ENCODE data around the gene PPP2R2B.

DNA sequence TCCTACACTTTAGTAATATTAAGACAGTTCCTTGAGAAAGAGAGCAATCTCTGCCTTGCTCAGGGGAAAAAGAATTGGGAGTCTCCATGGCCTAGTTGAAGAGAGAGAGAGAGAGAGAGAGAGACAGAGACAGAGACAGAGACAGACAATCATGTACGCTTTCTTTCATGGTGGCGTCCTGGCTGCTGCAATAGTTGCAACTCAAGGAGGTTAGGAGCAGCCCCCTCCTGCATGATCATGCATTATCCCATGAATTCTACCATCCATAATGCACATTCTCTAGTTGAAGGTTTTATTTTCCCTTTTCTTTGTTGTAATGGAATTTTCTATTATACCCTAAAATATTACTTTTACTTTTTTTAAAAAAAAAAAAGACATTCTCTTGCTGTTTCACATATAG, 50.7 kb downstream of the PPP2R2B start:
- TF ChIP-seq POLR2A (IDR thresholded peaks at IDR 0.05; ENCODE audit: low read length) (no peak), GATA1 (IDR thresholded peaks at IDR 0.05; ENCODE audit: low read depth, low read length) (no peak)

All from erythroblast (primary cell).